NCI-H1694 treated with DMSO at 0.1 percent for 48 hours (cell line): ENCODE data around the gene SPAG6.

Experiments
- DNase-seq: peaks from one replicate; lab custom pipeline; 2025; lab: John Stamatoyannopoulos, UW

Gene SPAG6

DNA sequence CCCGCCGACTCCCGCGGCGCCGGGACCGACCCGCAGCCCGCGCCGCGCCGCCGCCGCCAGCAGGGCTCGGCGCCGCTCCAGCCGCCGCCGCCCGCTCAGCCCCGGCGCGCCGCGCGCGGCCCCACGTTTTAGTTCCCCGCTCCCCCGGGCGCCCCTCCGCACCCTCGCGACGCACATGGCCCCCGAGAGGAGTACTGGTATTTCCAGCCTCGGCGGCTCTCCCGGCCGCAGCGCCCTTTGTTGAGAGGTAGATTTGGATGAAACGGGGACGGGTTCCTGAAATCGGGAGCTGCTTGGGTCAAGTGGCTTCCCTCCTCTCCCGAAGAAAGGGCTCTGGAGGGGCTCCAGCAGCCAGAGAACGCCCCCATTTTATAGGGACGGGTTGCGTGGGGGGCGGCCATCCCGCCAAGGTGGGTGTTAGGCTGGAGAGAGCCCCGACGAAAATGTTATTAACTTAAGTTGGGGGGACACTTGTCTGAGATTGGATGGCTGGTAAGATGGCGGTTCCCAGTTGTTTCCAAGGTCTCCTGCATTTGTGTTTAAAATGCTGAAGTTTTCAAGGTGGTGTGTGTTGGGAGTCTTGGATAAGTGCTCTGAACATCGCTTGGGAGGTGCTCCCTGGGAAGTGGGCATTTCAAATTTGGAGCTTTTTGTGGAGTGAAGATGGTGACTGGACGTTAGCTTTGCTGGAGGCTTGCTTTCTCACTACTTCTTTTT is 23.2 kb upstream of the SPAG6 start:
- no peak for DNase-seq

- no peak for DNase-seq
Observed at GRCh38 chr10:22322641-22323160, 22.6 kb upstream of the SPAG6 start.

- no peak for DNase-seq
Observed at GRCh38 chr10:22323538-22324305, 21.6 kb upstream of the SPAG6 start.

DNA sequence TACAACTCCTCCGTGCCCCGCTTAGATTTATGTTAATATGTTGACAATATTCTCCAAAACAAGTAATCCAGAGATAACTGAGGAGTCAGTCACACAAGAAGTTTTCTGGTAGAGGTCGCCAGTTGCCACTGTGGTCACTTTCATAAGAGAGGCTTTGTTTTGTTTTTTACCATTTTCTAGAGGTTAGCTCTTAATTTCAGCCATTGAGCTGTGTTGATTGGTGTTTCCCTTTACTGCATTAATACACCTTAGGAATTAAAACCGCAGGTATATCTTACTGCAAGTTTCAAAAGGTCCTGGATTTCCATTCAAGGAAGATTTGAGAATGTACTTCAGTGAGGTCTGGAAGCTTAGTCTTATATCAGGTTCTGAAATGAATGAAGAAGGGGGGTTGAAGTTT is 20.9 kb upstream of the SPAG6 start:
- DNase-seq = no peak

DNA sequence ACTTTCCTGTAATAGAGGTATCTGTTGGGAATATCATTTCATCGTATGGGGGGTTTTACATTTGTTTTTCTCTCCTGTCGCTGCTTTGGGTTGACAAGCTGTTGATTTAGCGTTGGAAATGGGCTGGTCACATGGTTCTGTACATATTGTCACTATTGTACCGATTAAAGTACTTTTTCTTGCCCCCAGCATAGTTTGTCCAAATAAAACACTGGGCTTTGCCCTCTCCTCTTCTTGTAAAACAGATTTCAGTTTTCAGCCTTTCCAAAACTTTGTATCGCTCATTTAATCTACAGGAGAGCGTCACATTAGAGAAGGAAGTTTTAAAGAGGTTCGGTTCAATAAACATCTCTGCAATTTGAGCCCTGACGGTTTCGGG is 20.4 kb upstream of the SPAG6 start:
- no peak for DNase-seq

GRCh38 chr10:22325272-22326144 is 19.8 kb upstream of the SPAG6 start:
- DNase-seq = no peak

DNA sequence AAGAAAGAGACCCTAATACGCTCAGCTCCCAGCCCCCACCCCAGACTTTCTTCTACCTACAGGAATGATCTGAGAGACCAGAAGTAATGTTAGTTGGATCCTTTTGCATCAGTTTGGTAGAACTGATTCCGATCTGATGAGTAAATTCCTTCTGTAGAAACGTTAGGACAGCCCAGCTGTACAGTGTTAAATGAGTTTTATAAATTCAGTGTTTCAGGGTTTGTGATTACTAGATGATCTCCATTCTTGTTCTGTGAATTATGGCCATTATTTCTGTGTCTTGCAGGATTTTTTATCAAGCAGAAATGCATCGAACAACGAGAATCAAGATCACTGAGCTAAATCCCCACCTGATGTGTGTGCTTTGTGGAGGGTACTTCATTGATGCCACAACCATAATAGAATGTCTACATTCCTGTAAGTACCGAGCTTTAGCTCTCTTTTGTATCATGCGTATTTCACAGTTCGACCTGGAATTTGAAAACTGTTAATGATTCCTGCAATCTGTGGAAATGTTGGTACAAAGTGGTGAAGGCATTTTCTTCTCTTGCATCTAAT is 19.1 kb upstream of the SPAG6 start:
- DNase-seq = no peak

DNA sequence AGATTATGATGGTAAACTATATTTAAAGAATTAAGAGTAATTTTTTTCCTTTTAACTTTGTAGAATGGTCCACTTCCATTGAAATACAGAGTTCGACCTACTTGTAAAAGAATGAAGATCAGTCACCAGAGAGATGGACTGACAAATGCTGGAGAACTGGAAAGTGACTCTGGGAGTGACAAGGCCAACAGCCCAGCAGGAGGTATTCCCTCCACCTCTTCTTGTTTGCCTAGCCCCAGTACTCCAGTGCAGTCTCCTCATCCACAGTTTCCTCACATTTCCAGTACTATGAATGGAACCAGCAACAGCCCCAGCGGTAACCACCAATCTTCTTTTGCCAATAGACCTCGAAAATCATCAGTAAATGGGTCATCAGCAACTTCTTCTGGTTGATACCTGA is 16.1 kb upstream of the SPAG6 start:
- no peak for DNase-seq

- DNase-seq = no peak
Observed at GRCh38 chr10:22332116-22332692, 13.1 kb upstream of the SPAG6 start.

DNA sequence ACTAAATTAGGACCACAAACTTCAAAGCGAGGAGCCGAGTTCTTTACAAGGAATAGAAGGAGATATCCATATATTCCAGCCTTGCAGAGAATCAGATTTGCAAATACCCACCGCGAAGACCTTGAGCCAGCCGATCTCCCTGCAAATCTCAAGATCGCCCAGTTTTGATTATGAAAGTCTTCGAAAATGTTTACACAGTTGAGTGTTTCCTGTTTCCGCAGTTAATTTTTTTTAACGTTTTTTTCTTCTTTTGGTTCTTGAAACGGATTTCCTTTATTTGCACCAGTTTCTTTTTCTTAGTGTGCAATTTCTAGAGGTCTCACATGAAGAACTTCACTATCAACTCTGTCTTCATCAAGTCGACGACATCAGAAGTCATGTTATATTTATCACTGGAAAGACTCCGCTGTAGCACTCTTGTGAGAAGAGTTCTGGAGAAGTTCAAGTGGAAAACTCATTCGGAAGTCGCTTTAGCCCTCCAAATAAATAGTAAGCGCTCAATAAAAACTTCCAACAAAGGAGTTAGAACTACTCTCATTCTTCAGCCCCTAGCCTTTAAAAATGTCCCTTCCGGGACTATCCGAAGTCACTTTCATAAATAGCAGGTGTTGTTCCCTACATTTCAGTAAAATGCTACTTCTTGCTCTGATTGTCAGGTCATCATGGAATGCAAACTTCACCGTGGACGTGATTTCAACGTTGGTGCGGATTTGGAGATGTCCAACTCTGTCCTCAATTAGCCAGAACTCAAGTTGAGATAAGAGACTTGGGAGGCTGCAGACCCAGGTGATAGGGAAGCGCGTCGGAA is 11.9 kb upstream of the SPAG6 start:
- DNase-seq = no peak

DNA sequence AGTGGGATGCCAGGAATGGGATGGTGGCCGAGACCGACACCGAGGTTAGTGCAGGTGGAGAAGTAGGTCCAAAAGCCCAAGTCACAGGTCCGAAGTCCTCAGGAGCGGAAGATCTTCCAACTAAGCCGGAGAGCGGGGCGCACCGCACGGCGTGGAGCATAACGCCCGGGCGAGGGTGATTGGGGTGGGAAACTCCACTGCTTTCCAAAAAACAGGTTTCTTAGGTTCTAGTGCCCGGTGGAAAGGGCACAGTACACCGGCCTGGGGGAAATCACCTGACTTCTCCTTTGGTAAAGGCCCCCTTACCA is 11.4 kb upstream of the SPAG6 start:
- DNase-seq = no peak

DNA sequence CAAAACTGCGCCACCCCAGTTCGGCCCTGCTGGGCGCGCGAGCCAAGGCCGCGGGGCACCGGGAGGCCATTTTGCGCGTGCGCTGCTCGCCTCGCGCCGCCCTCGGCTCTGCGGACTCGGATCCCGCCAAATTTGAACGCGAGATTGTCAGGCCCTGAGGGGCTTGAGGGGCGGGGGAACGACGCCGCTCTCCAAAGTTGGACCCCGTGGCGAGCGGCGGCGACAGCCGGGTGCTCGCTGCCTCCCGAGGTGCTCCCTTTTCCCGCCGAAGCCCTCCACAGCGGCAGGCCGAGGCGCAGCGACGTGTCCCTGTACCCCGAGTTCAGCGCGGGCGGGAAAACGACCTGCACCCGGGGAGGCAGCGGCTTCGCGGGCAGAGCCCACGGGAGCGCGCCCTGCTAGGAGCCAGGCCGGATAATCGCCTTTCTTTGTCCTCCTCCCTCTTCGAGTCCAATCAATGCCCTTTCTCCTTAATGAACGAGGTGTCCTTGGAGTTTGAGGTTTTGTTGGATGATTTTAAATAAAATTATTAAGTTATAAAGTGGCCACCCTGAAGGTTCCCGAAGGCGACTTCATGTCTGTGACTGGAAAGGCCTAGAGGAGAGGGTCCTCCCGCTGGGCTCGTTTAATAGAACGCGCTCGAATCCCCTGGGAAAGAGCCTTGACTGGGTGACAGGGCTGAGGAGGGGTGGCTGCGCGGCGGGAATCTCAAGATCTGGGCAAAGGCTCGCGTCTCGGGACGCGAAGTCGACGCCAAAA is 10.7 kb upstream of the SPAG6 start:
- DNase-seq = no peak

DNA sequence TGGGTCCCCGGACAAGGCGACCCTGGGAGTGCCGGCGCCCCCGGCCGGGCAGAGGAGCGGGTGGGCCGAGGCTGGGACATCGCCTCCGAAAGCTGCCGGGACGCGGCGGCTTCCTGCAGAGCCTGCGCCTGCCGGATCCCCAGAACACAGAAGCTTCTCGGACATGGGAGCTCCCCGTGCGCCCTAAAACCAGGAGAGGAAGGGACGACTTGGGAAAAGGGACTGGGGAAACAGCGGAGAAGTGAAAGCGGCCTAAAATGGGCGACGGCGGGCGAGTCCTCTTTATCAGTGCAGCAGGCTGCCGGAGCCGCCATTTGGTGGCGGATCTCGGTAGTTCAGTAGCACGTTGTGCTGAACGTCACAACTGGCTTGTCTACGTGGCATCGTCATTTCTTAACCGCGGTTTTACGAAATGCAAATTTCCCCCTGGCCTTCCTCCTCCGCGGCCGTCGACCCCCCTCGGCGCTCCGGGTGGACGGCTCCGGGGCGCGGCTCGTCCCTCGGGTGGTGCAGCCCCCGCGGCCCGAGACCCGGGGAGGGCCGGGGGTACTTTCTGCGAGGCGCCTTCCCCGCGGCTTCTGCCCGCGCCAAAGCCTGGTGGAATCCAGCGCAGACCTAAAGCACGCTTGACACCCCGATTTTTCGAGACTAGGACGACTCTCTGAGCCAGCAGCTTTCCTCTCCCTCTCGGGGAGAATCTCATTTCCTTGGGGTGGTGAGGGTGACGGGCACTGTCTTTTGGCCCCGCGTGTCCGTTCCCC is 9.9 kb upstream of the SPAG6 start:
- no peak for DNase-seq

- DNase-seq = no peak
Observed at GRCh38 chr10:22338185-22338900, 7.0 kb upstream of the SPAG6 start.

- DNase-seq = no peak
Observed at GRCh38 chr10:22338931-22339330, 6.4 kb upstream of the SPAG6 start.

DNA sequence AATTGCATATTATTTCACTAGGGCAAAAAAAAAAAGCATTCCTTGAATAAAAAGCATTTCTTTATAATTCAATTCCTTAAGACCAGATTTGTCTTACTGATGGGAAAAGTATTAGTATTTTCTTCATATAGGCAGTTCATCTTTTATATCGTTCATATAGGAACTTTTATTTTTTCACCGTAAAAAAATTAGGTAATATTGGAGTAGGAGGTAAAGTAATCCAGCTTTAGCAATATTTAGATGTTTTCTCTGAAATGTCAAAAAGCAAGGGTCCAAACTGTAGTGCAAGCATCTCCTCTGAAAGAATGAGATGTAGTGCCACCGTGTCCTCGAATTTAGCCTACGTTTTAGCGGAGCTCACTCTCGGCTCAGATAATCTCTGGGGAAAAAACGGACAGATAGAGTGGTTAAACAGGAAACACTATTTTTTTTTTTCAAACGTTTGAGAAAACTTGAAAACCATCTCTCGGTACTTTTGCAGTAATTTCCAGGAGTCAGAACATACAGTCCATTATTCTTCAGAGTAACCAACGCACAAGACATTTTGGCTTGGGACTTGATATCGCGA is 5.5 kb upstream of the SPAG6 start:
- no peak for DNase-seq

- peak; percentile 76 for DNase-seq
Observed at GRCh38 chr10:22340329-22341189, 4.7 kb upstream of the SPAG6 start.
